ENCODE data around the gene ARNT2. TPM values are rescaled to one million over a fixed set of nuclear protein-coding genes. Genes with fewer than 3 reads are reported as not detected.
"Not testable (repeated sequence)": the region's sequence is repeated elsewhere in the genome, so short reads cannot be mapped to it uniquely, and the experiment has no call there.

ARNT2 gene
- polyA plus RNA-seq, 3 donors = 0.52 to 1.9 (median 1.5) TPM

GRCh38 chr15:80497221-80497620, 93.0 kb downstream of the ARNT2 start:
- 88 to 91% (median 89%) methylated on average over 1 of the region's 1 CpG for WGBS, 3 donors

GRCh38 chr15:80498652-80499051, 94.5 kb downstream of the ARNT2 start:
- H3K27ac ChIP-seq (ENCODE audit: low read depth, low read length) = no peak overlapping the region
- WGBS, 3 donors = 59 to 82% (median 81%) methylated on average over 4 of the region's 4 CpGs

More at GRCh38 chr15:80497221-80497620, 93.0 kb downstream of the ARNT2 start:
- no peak overlapping the region for H3K27ac ChIP-seq (ENCODE audit: low read depth, low read length)

- WGBS, 3 donors = 55 to 61% (median 59%) methylated on average over 1 of the region's 1 CpG
These were observed 95.8 kb downstream of the ARNT2 start for GRCh38 chr15:80500021-80500420.

GRCh38 chr15:80501476-80501875, 97.3 kb downstream of the ARNT2 start:
- no peak overlapping the region for H3K27ac ChIP-seq (ENCODE audit: low read depth, low read length)
- 87 to 95% (median 94%) methylated on average over 8 of the region's 8 CpGs for WGBS, 3 donors

More at GRCh38 chr15:80500021-80500420, 95.8 kb downstream of the ARNT2 start:
- H3K27ac ChIP-seq (ENCODE audit: low read depth, low read length) = no peak overlapping the region

- no peak overlapping the region for H3K27ac ChIP-seq (ENCODE audit: low read depth, low read length)
- WGBS, 3 donors = 66 to 68% (median 66%) methylated on average over 3 of the region's 3 CpGs
These were observed 98.6 kb downstream of the ARNT2 start for GRCh38 chr15:80502782-80503181.

GRCh38 chr15:80503319-80503952, 99.3 kb downstream of the ARNT2 start:
- WGBS, 3 donors = 84 to 90% (median 85%) methylated on average over 11 of the region's 11 CpGs
- H3K27ac ChIP-seq (ENCODE audit: low read depth, low read length) = no peak overlapping the region

- no peak overlapping the region for H3K27ac ChIP-seq (ENCODE audit: low read depth, low read length)
- WGBS, 3 donors = 92 to 95% (median 93%) methylated on average over 9 of the region's 9 CpGs
These were observed 100.7 kb downstream of the ARNT2 start for GRCh38 chr15:80504931-80505330.

GRCh38 chr15:80506286-80506893, 102.2 kb downstream of the ARNT2 start:
- H3K27ac ChIP-seq (ENCODE audit: low read depth, low read length) = no peak overlapping the region
- WGBS, 3 donors = 76 to 93% (median 92%) methylated on average over 5 of the region's 5 CpGs

GRCh38 chr15:80507131-80507530, 102.9 kb downstream of the ARNT2 start:
- no peak overlapping the region for H3K27ac ChIP-seq (ENCODE audit: low read depth, low read length)
- WGBS, 3 donors = 64 to 70% (median 70%) methylated on average over 5 of the region's 5 CpGs

- 64 to 77% (median 69%) methylated on average over 18 of the region's 18 CpGs for WGBS, 3 donors
- H3K27ac ChIP-seq (ENCODE audit: low read depth, low read length) = no peak overlapping the region
These were observed 103.6 kb downstream of the ARNT2 start for GRCh38 chr15:80507638-80508316.

GRCh38 chr15:80508783-80509182, 104.6 kb downstream of the ARNT2 start:
- no peak overlapping the region for H3K27ac ChIP-seq (ENCODE audit: low read depth, low read length)
- WGBS, 3 donors = 69 to 92% (median 80%) methylated on average over 4 of the region's 4 CpGs

- 92 to 95% (median 92%) methylated on average over 5 of the region's 5 CpGs for WGBS, 3 donors
- no peak overlapping the region for H3K27ac ChIP-seq (ENCODE audit: low read depth, low read length)
These were observed 105.6 kb downstream of the ARNT2 start for GRCh38 chr15:80509800-80510199.

- WGBS, 3 donors = 99% methylated on average over 4 of the region's 4 CpGs
These were observed 106.8 kb downstream of the ARNT2 start for GRCh38 chr15:80510985-80511384.

GRCh38 chr15:80512726-80513660, 108.8 kb downstream of the ARNT2 start:
- no peak overlapping the region for H3K27ac ChIP-seq (ENCODE audit: low read depth, low read length)
- WGBS, 3 donors = 69 to 93% (median 84%) methylated on average over 4 of the region's 4 CpGs

More at GRCh38 chr15:80510985-80511384, 106.8 kb downstream of the ARNT2 start:
- H3K27ac ChIP-seq (ENCODE audit: low read depth, low read length) = not testable (repeated sequence)

- H3K27ac ChIP-seq (ENCODE audit: low read depth, low read length) = no peak overlapping the region
- 90 to 95% (median 90%) methylated on average over 10 of the region's 10 CpGs for WGBS, 3 donors
These were observed 110.0 kb downstream of the ARNT2 start for GRCh38 chr15:80514071-80514780.

GRCh38 chr15:80517290-80517689, 113.1 kb downstream of the ARNT2 start:
- H3K27ac ChIP-seq (ENCODE audit: low read depth, low read length) = no peak overlapping the region

GRCh38 chr15:80518522-80518921, 114.3 kb downstream of the ARNT2 start:
- no peak overlapping the region for H3K27ac ChIP-seq (ENCODE audit: low read depth, low read length)
- WGBS, 3 donors = 92 to 96% (median 93%) methylated on average over 1 of the region's 1 CpG

GRCh38 chr15:80523746-80524145, 119.6 kb downstream of the ARNT2 start:
- H3K27ac ChIP-seq (ENCODE audit: low read depth, low read length) = no peak overlapping the region
- 89 to 93% (median 90%) methylated on average over 2 of the region's 2 CpGs for WGBS, 3 donors

Data from adipose tissue (tissue), 3 donors.